ENCODE data around the gene ZNF225. TPM values are rescaled to one million over a fixed set of nuclear protein-coding genes. Genes with fewer than 3 reads are reported as not detected.

The ZNF225 gene
- 0.63 and 2.6 TPM in 2 replicates for total RNA-seq

DNA sequence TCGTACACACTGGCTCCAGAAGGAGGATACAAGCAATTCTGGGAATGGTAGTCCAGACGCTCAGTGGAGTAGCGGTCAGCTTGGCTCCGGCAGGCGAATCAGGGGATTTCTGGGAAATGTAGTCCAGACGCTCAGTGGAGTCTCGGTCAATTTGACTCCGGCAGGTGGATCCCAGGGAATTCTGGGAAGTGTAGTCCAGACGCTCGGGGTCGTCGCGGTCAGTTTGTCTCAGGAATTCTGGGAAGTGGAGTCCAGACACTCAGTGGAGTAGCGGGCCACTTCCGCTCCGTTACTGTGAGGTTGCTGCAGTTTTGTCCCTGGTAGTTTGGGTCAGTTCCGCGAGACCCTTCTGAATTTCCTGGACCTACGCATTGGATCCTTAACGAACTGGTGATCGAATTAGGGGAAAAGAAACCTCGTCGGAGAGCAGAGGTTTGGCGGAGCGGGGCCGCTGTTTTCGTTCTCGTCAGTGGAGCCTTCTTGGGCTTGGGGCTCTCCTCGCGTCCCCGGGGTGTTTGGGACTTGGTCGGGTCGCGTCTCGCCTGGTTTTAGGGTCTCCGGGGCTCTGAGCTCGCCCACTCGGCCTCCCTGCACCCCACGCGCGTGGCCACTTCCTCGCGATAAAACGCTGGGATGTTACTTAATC lies at the start of gene ZNF225:
Gene ZNF225, plus strand, starts transcription at position 262 of the 646 bp plus-strand sequence. CDS start 2,429 bp downstream, outside the sequence.
- peak; percentile 92 for DNase-seq (ENCODE audit: low read depth)
- TF ChIP-seq, protein P1, sequence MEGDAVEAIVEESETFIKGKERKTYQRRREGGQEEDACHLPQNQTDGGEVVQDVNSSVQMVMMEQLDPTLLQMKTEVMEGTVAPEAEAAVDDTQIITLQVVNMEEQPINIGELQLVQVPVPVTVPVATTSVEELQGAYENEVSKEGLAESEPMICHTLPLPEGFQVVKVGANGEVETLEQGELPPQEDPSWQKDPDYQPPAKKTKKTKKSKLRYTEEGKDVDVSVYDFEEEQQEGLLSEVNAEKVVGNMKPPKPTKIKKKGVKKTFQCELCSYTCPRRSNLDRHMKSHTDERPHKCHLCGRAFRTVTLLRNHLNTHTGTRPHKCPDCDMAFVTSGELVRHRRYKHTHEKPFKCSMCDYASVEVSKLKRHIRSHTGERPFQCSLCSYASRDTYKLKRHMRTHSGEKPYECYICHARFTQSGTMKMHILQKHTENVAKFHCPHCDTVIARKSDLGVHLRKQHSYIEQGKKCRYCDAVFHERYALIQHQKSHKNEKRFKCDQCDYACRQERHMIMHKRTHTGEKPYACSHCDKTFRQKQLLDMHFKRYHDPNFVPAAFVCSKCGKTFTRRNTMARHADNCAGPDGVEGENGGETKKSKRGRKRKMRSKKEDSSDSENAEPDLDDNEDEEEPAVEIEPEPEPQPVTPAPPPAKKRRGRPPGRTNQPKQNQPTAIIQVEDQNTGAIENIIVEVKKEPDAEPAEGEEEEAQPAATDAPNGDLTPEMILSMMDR (conservative IDR thresholded peaks at IDR 0.05; ENCODE audit: low read depth, low read length): no peak
- peak within 1 kb of the TSS; percentile 86 for H3K4me3 ChIP-seq (ENCODE audit: low read depth, low read length)

DNA sequence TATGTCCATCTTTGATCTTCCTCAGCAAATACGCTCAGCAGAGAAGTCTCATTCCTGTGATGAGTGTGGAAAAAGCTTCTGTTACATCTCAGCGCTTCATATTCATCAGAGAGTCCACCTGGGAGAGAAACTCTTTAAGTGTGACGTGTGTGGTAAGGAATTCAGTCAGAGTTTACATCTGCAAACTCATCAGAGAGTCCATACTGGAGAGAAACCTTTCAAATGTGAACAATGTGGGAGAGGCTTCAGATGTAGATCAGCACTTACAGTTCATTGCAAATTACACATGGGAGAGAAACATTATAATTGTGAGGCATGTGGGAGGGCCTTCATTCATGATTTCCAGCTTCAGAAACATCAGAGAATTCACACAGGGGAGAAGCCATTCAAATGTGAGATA lies 46.9 kb upstream of the ZNF225 start:
- H3K4me3 ChIP-seq (ENCODE audit: low read depth, low read length): no peak overlapping the region
- DNase-seq (ENCODE audit: low read depth): no peak

DNA sequence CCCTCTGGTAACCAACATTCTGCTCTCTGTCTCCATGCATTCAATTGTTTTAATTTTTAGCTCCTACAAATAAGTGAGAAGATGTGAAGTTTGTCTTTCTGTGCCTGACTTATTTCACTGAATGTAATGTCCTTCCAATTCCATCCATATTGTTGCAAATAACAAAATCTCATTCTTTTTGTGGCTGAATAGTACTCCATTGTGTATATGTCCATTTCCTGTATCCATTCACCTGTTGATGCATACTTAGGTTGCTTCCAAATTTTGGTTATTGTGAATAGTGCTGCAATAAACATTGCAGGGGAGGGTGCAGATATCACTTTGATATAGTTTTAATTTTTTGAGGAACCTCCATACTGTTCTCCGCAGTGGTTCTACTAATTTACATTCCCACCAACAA lies 43.8 kb upstream of the ZNF225 start:
- no peak overlapping the region for H3K4me3 ChIP-seq (ENCODE audit: low read depth, low read length)
- TF ChIP-seq, protein P1 (conservative IDR thresholded peaks at IDR 0.05; ENCODE audit: low read depth, low read length): no peak
- no peak for DNase-seq (ENCODE audit: low read depth)

More for the DNA sequence above, 46.9 kb upstream of the ZNF225 start:
- TF ChIP-seq, protein P1 (conservative IDR thresholded peaks at IDR 0.05; ENCODE audit: low read depth, low read length): no peak

DNA sequence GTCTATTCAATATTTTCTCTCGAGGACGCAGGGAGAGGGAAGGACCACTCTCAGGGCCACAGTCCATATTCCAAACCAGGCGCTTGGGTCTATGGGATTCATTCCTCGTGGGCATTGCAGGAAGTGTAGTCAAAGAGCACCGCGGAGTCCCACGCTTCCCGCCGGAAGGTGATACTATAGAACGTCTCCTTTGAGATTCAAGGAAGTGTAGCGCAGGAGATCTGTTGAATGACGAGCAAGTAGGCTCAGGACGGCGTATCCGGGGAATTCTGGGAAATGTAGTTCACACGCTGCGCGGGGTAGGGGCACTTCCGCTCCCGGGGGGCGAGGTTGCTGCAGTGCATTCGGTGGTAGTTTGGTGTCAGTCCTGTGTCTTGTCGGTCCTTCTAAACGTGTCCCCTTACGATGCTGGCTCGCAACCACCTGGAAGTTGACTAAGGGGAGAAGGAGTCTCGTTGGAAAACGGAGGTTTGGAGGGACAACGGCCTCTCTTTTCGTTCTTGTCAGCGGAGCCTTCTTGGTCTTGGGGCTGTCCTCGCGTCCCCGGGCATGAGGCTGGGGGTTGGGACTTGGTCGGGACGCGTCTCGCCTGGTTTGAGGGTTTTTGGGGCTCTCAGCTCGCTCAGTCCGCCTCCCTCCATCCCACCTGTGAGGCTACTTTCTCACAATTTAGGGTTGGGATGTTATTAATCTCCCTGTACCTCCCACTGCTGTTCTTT lies 41.2 kb upstream of the ZNF225 start, which contains the start of gene ZNF284:
Gene ZNF284, plus strand, starts transcription at position 336 of the 719 bp plus-strand sequence. CDS start 4,231 bp downstream, outside the sequence.
- peak within 1 kb of the TSS; percentile 78 for H3K4me3 ChIP-seq (ENCODE audit: low read depth, low read length)
- TF ChIP-seq, protein P1 (conservative IDR thresholded peaks at IDR 0.05; ENCODE audit: low read depth, low read length): no peak
- no peak for DNase-seq (ENCODE audit: low read depth)

DNA sequence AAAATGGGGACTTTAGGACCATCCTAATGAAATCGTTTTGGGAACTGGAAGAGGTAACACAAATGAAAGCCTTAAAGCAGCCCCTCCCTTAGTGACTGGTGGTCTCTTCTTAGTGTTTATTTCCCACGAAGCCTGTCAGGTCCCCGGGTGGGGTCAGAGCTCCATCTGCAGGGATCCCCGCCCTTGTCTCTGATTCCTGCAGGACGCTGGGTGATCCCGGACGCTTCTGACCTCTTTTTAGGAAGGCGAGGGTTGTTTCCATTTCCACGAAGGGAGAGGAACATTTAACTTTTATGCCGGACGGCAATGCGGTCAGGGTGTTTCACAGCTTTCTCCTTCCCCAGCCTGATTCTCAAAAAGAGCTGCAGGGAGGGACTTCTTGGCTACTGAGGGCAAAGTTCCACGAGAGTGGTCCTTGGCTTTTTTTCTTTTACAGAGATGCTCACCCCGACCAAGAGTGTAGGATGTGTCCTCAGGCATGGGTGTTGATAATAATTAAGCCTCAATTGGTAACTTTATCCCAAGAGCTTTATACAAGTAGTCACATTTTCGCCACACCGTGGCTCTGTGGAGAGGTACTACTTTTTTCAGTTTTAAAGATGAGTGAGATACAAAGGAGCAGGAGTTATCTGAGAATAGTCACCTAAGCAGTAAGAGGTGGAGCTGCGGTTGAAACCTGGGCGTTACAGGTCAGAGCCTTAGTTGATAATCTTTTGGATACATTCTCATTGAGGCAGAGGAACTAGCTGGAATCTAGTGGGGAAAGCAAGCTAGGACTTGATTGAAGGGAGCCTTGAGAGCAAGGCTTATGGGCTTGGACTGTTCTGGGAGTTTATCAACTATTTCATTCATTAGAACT lies 40.4 kb upstream of the ZNF225 start:
- DNase-seq (ENCODE audit: low read depth): no peak
- peak overlapping the region; percentile 78 for H3K4me3 ChIP-seq (ENCODE audit: low read depth, low read length)
- TF ChIP-seq, protein P1 (conservative IDR thresholded peaks at IDR 0.05; ENCODE audit: low read depth, low read length): peak; percentile 10

DNA sequence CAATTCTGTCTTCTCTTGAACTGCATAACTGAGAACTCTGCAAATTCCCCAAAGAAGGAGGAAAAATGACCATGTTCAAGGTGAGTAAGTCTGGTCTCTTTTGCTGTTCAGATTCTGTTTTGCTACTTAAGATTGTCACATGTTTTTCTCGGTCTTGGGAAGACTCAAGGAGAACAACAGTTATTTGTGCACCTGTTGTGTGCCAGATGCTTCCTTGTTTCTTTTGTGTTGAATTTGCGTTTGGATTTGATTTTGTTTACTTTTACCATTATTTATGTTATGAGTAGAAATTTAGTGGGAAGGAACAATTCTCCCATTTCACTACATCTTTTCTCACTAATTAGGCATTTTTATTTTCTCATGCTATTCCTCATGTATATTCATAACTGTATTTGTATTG lies 36.9 kb upstream of the ZNF225 start:
- H3K4me3 ChIP-seq (ENCODE audit: low read depth, low read length): no peak overlapping the region
- no peak for DNase-seq (ENCODE audit: low read depth)
- TF ChIP-seq, protein P1 (conservative IDR thresholded peaks at IDR 0.05; ENCODE audit: low read depth, low read length): no peak

Data from epithelial cell of proximal tubule (primary cell).